ENCODE measurements around the gene PLAAT1.

PLAAT1 gene

DNA sequence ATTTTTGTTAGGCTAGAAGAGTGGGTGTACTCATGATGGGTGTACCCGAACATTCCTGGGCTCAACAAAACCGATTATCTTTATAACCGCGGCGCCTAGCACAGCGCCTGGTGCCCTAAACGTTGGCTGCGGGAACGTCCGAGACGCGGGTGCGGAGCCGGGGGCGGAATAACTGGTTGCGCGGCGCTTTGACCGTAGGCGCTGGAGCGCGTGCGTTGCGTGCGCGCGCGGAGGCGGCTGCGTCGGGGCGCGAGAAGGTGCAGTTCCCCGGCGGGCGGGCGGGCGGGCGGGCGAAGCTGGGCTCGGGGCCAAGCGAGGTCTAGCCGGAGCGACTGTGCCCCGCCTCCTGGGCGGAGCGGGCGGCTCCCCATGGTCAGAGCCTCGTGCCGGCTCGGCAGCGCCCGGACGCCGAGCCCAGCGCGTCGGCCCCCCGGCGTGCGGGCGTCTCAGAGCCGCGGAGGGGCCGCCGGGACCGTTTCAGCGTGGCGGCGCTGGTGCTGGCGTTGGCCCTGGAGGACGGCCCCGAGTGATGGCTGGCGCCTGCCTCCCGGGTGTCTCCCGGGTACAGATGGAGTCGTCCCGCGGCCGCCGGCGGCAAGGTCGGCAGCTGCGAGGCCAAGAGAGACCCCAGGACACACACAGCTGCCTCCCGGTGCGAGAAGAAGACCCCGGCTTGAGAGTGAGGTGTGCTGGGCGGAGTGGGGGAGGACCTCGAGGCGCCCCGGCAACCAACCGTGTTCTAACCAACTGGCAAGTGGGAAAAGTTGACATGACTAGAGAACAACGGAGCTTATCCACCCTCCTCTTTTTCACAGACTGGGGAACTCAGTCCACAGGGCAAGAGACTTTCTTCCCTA lies at the start of gene PLAAT1:
Gene PLAAT1 (plus strand): TSS at position 373 of the 857 bp plus-strand sequence. CDS start 14,429 bp downstream, outside the sequence.
- DNase-seq (ENCODE audit: low read depth), result no peak

- no peak for DNase-seq (ENCODE audit: low read depth)
Measured at GRCh38 chr3:193194371-193194770, 46.7 kb upstream of the PLAAT1 start.

GRCh38 chr3:193196746-193197145 lies 44.3 kb upstream of the PLAAT1 start:
- DNase-seq (ENCODE audit: low read depth), result no peak

DNA sequence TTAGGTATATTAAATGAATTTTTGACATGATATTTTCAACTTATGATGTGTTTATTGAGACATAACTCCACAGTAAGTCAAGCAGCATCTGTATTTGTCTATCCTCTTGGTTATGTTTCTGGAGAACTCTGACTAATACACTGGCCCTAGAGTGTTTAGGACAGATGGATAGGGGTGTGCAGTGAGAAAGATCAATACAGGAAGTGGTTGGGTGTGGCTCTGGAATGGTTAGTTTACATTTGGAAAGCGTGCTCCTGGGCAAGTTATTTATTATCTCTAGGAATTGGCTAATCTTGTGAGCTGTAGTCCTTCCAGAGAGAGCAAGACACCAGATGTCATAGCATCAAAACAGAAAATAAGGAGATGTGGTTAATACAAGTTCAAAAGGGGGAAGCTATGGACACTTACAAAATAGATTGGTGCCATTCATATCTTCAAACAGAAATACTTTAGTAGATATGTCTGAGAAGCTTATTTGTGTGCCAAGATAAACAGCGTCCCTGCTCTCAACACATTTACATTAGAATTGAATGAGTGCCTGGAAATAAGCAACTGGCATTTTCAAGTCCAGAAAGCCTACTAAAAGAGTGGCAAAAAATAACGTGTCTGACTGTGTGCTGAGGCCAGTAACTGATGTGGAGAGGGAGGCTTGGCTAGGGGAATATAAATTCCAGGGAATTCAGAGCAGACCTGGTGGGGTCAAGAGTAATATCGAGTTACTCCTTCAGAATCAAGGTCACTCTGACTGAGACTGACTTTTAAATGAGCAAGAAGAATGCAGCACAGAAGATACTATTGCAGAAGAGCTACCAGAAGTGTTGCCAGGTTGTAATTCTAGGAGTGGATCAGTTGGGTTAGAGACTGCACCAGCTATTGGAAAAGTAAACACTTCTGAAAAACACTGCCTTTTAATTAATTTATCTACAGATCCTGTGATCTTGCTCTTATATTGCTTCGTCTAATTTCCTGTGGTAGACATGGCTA lies 33.4 kb upstream of the PLAAT1 start:
- no peak for DNase-seq (ENCODE audit: low read depth)

GRCh38 chr3:193210618-193211017 lies 30.4 kb upstream of the PLAAT1 start:
- no peak for DNase-seq (ENCODE audit: low read depth)

- DNase-seq (ENCODE audit: low read depth), result no peak
Measured at GRCh38 chr3:193211173-193211572, 29.8 kb upstream of the PLAAT1 start.

DNA sequence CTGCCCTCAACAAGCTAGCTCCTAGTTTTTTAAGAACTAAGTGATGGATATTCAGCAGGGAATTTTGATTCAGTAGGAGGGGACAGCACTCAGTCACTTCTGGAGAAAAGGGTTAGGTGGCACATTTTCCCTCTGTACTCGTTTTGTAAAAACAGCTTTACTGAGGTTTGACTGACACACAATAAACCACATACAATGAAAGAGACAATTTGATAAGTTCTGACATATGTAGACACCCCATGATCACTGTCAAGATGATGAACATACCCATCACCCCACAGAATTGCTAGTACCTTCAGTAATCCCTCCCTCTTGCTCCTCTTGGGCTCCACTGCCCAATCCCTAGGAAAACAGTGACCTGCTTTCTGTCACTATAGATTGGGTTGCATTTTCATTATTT lies 29.0 kb upstream of the PLAAT1 start:
- no peak for DNase-seq (ENCODE audit: low read depth)

DNA sequence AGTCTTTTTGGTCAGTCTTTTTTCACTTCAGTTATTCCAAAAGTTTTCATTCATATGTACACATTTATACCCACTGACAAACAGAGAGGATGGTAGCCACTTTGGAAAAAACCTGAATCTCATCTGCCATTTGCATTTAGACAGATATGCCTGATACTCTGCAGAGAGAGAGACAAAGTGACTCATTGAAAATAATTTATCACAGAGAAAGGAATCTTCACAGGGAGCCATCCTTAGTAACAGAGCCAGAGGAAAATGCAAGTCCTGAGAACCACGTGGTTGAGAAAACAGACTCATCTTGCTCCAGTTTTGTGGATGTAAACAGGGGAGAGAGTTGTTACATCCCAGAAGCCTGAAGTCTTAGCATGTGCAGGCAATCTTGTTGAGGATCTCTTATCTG lies 28.2 kb upstream of the PLAAT1 start:
- DNase-seq (ENCODE audit: low read depth), result no peak

GRCh38 chr3:193214445-193214844 lies 26.6 kb upstream of the PLAAT1 start:
- no peak for DNase-seq (ENCODE audit: low read depth)

DNA sequence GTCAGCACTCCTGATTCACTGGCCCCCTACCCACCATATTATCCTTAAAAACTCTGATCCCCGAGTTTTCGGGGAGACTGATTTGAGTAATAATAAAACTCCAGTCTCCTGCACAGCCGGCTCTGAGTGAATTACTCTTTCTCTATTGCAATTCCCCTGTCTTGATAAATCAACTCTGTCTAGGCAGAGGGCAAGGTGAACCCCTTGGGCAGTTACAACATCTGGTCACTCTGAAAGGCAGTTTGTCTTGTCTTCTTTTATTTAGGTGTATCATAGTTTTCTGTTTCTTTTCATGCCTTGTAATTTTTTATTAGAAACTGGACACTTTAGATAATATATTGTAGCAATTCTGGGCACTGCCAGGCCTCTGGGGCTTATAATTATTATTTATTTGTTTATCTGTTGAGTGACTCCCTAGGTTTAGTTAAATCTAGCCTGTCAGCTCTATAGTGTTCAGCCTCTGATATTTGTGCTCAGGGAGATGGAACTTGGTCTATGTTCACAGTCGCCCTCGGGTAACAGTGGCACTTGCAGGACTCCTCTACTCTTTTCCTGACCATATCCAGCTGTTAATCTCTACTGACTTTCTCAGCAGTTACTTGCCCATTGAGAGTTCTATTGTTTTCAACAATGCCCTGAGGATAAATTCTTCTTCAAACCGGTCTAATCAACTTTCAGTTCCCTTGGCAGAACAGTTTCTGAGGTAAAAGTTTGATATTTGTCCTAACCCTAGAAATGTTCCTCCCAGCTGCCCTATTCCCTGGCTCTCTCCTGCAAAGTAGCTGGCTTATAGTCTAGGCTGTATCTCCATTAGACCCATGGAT lies 15.5 kb upstream of the PLAAT1 start:
- DNase-seq (ENCODE audit: low read depth), result no peak

- DNase-seq (ENCODE audit: low read depth), result no peak
Measured at GRCh38 chr3:193228206-193228605, 12.8 kb upstream of the PLAAT1 start.

DNA sequence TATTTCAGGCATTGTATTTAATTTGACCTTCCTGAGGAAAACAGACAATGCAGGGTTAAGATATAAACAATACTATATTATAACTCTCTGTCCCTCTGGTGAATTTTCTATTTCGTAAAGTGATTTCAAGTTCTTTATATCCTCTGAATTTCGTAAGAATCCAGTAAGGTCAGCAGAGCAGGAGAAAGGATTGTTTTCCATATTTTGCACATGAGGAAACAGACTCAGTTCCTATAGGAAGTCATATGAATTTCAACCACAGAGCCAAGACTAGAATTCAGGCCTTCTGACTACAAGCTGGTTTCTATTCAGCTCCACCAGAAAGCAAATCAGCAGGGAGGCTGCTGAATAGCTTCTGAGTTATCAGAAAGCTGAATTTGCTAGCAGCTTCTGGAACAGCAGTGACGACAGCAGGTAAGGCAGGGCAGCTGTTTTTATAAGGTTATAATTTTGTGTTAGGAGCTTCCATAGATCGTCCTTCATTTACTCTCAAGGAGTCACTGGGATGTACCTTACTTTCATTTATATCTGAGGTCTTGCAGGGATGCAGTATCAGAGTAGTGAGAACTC lies 11.1 kb upstream of the PLAAT1 start:
- DNase-seq (ENCODE audit: low read depth), result no peak

DNA sequence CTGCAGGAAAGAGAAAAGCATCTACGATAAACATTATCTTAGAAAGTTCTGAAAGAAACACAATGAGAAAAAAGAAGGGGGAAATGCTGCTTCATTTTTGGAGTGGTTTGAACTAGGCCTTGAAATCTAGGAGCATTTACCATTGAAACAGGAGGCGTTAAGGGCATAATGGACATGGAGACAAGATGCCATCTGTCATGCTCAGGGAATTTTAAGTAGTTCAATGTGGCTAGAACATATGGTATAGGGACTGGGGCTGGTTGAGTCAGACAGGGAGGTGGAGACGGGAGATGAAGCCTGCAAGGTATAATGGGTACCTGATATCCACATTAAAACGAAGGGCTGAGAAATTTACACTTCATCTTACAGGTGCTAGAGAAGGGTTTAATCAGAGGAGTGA lies 10.4 kb upstream of the PLAAT1 start:
- no peak for DNase-seq (ENCODE audit: low read depth)

- no peak for DNase-seq (ENCODE audit: low read depth)
Measured at GRCh38 chr3:193231201-193231600, 9.8 kb upstream of the PLAAT1 start.

DNA sequence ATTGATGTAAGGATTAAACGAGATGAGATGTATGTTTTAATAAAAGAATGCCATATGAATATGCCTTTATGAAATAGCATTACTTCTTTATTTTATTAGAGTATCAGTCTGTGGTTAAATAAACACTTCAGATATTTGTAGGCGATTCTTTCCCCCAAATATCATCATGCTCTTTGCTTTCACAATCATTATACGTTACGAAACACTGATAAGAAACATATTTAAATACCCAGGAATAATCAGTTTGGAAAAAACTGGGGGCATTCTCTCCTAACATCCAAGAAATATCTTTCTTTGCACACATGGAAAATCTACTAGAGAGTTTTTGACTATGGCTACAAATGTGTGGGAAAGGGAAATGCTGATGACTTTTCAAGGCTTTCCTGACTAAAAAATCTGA lies 4.4 kb upstream of the PLAAT1 start:
- no peak for DNase-seq (ENCODE audit: low read depth)

- DNase-seq (ENCODE audit: low read depth), result no peak
Measured at GRCh38 chr3:193237030-193237429, 4.0 kb upstream of the PLAAT1 start.

DNA sequence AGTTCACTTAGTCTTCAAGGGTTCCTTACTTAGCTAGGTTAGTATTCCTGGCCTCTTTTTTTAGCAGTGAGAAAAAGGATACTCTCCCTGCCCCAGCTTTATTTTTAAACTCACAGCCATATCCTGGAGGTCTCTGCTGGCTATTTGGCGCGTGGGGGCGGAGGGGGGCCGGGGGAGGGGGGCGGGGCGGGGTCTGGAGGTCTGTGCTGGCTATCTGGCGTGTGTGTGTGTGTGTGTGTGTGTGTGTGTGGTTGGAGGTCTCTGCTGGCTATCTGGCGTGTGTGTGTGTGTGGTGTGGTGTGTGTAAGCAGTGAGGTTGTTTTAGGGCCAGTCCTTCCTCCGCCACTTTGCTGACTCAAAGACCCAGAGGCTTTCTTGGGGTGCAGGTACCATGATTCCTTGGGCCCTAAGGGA lies 579 bp upstream of the PLAAT1 start:
- no peak for DNase-seq (ENCODE audit: low read depth)

DNA sequence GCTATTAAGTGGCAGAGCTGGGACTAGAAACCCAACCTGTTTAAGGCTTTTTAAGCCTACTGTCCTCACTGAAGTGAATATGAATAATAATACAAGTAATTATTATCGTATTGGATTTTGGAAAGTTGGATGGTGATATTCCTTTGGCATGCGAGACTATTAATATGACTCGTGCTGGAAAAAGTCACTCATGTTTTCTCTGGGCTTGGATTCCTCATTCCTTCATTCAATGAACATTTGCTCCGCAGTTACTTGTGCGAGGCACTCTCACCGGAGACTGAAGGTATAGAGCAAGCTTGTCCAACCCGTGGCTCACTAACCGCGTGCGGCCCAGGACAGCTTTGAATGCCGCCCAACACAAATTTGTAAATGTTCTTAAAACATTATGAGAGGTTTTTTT lies 694 bp downstream of the PLAAT1 start:
- DNase-seq (ENCODE audit: low read depth), result no peak

- no peak for DNase-seq (ENCODE audit: low read depth)
Measured at GRCh38 chr3:193243571-193243970, 2.5 kb downstream of the PLAAT1 start.

DNA sequence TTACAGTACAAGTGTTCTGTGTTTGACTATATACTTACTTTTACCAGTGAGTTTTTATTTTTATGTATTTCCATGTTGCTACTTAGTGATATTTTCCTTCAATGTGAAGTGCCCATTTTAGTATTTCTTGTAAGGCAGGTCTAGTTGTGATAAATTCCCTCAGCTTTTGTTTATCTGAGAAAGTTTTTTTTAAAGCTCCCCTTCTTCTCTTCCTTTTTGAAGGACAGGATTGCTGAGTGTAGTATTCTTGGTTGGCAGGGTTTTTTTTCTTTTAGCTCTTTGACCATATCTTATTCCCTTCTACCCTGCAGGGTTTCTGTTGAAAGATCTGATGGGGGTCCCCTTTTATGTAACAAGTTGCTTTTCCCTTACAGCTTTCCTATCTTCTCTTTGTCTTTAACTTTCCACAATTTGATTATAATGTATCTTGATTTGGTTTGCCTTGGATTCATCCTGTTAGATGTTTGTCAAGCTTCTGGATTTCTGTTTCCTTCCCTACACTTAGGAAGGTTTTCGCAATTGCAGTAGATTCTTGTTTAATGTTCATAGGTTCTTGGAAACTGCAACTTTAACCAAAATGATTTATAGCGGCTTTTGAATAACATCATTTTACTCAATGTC lies 7.9 kb downstream of the PLAAT1 start:
- no peak for DNase-seq (ENCODE audit: low read depth)

DNA sequence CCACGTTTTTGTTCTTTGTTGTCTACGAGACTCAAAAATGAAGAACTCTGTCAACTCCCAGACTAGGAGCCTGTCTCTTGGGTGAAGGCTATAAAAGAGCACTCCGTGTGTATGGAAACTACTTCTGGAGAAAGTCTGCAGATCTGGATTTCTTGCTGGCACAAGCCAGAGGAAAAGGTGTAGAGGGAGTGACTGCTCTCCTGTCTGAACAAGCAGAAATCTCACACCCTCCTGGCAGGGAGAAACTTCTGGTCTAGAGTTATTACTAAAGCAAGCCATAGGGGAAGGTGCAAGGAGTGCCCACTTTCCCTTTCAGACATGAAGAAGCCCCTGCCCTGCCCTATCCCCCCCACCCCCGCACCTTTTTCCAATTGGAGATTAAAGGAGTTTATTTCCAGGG lies 9.5 kb downstream of the PLAAT1 start:
- DNase-seq (ENCODE audit: low read depth), result no peak

Data from GM04503 (cell line).